SK-MEL-5 (cell line): ENCODE results near the gene ENTREP1. TPM values are rescaled to one million over a fixed set of nuclear protein-coding genes. Genes with fewer than 3 reads are reported as not detected.
"Not testable (repeated sequence)": the region's sequence is repeated elsewhere in the genome, so short reads cannot be mapped to it uniquely, and the experiment has no call there.

Source experiments
- DNase-seq: peaks from one replicate; pipeline ENCODE4 v3.0.0-alpha.2; 2016; ENCODE audit warnings: low read depth, low spot score
- in situ Hi-C: cut with HindIII; loops from 2 replicates; pipeline ENCODE4 v1.10.0; 2016; ENCODE audit warnings: low sequenced_read_pairs, high pct_unique_total_duplicates, low pct_unique_long_range_greater_than_20kb
- polyA plus RNA-seq, 2 experiments: library from polyadenylated mRNA; depleted of rRNA; stranded (reverse); fragments of >200 nt; gene quantifications; 2 replicates each; pipeline ENCODE4 v1.2.3, GENCODE V29; 2015
- total RNA-seq: library from RNA; depleted of rRNA; stranded (reverse); fragments of >200 nt; shearing (Covaris generic); gene quantifications from 2 replicates; pipeline ENCODE4 v1.2.3, GENCODE V29; 2014; rRNA removed

ENTREP1 gene, protein sequence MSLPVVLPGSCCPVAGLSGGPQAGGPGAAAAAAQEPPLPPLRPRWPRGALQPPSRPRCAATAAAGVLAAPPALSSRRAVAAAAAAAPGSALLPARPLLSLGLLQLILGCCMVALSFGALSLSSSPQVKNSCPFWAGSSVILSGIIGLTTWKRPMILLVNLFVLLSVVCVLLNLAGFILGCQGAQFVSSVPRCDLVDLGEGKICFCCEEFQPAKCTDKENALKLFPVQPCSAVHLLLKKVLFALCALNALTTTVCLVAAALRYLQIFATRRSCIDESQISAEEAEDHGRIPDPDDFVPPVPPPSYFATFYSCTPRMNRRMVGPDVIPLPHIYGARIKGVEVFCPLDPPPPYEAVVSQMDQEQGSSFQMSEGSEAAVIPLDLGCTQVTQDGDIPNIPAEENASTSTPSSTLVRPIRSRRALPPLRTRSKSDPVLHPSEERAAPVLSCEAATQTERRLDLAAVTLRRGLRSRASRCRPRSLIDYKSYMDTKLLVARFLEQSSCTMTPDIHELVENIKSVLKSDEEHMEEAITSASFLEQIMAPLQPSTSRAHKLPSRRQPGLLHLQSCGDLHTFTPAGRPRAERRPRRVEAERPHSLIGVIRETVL
- 2.7 and 3.1 TPM in 2 replicates for total RNA-seq
- polyA plus RNA-seq (2015; cell fraction: cytosol; rRNA removed): 6.4 and 7.5 TPM in 2 replicates
- polyA plus RNA-seq (2015; cell fraction: nucleus; rRNA removed): 43.2 and 46.7 TPM in 2 replicates

DNA sequence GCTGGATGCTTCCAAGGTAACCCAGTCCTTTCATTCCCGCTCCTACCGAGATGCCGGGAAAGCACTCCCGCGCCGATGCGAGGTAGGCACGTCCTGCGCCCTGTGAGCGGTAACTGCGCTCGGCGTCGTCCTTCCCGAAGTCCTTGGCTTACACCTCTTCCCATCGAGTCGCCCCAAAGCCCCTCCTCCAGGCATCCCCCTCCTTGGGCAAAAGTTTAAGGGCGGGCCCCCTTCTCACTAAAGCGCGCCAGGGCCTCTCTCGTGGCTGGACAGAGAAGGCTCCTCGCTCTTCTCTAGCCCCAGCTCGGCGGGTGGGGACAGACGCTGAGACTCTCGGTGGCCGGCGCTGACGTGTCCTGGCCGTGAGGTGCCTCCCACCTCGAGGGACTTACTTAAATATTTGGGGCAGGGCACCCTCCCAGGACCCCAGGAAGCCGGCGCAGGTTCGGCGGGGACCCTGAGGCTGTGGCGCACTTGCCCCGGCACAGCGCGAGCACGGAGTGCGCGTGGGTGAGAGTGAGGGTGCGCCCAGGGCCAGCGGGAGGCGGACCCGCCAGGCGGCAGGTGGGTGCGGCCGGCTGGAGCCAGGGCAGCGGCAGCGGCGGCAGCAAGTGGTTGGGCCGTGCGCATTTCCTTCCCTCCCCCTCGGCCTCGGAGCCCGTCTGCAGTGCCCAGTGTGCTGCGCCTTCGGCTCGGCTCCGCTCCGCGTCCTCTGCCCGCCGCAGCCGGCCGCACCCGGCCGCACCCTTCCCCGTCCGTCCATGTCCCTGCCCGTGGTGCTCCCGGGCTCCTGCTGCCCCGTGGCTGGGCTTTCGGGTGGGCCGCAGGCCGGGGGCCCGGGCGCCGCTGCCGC lies at the start of gene ENTREP1:
TSS of gene ENTREP1 (plus strand) at position 667 of the 853 bp plus-strand sequence. CDS start at position 762, 95 bp downstream.
- DNase-seq: peak; percentile 67
- in situ Hi-C loops: loop anchor here (25.0 kb wide), 1 partner anchor 137 kb away; no protein-coding TSS in a partner anchor

DNA sequence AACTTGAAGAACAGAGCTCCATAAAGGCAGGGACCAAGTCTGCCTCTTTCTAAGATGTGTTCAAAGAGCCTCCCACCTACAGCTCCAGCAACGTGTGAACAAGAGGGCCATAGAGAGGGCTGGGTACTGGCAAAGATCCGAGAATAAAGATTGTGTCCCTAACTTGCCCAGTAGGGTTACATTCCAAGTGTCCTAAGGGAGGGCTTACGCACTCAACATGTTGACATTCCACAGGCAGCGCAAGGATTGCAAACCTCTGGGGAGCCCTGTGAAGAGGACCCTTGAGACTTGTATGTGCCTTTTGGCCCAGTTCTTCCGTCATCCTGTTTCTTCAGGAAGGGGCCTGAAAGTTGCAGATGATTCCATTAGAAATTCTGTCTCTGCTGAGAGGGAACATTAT lies 48.2 kb upstream of the ENTREP1 start:
- DNase-seq: no peak
- in situ Hi-C loops: no loop called here

DNA sequence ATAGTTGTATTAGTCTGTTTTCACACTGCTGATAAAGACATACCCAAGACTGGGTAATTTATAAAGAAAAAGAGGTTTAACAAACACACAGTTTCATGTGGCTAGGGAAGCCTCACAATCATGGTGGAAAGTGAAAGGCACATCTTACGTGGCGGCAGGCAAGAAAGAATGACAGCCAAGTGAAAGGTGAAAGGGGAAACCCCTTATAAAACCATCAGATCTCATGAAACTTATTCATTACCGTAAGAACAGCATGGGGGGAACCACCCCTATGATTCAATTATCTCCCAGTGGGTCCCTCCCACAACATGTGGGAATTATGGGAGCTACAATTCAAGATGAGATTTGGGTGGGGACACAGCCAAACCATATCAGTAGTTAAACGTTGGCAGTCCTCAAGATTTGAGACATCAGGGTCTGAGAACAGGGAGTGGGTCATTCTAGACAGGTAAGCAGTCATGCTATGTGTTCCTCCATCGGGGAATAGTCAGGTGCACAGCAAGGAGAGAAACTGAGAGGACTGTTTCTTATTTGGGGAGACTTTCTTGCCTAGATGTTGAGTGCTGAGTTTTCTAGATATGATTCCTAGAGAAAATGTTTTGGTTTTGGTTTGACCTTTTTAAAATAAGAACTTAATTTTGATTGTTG lies 45.8 kb upstream of the ENTREP1 start:
- in situ Hi-C loops: no loop called here
- no peak for DNase-seq

DNA sequence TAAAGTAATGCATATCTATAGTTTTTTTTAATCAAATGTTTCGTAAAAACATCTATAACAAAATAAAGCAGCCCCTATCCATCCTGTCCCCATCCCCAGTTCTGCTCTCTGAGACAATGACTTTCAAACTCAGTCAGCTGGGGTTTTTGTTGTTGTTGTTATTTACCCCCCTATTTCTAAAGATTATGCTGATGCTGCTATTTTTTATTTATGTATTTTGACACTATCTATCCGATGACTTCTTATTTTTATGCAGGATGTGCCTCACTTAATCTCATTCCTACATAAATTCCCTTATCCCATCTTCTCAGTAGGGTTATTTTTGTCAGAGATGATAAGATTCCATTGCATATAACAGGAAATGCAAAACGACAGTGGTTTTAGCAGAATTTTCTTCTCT lies 45.3 kb upstream of the ENTREP1 start:
- in situ Hi-C loops: no loop called here
- DNase-seq: no peak

DNA sequence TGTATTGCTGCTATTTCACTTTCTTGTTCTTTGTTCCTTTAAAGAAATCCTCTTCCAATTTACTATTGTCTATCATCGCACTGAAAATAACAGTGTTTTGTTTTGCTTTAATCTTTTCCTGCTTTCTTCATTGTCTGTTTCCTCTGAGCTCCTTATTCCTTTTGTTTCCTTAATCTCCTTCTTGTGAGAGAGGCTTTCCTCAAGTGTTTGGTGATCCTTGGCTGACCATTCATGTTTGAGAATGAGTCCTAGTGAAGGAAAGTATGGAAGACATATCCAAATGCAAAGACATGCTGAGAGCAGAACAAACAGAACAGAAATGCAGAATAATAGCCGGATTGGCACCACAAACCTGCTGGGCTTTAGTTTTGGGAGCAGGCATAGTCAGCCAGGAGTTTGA lies 42.0 kb upstream of the ENTREP1 start:
- in situ Hi-C loops: no loop called here
- DNase-seq: no peak

DNA sequence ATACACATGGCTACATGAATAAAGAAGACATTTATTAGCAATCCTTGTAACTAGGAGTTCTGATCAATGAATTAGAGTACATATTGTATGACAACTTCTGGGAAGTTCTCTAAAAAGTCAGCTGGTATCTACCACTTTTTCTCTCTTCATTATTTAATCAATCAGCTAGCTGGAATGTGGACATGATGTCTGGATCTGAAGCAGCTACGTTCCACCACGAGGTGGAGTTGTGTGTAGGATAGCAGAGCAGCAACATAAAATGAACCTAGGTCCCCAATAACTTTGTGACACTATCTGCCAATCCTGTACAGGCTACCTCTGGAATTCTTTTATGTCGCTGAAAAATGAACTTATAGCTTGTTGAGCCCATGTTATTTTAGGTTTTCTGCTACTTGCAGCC lies 32.9 kb upstream of the ENTREP1 start:
- peak; percentile 59 for DNase-seq
- in situ Hi-C loops: no loop called here

DNA sequence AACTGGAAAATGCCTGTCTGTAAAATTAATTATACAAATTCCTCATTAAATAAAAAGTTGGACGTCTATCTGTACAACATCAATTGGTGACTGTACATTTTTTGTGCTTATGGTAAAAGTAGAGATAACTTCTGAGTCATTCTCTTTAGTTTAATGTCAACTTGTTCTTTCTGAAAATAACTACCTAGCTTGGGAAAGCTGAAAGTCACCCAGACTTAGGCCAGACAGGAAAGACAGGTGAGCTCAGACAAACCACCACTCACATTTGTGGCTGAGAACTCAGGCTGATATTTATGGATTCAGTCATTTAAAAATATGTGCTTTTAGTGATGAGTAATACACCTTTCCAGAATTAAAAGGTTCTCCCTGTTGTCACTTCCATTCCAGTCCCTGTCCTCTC lies 31.9 kb upstream of the ENTREP1 start:
- DNase-seq: no peak
- in situ Hi-C loops: no loop called here

DNA sequence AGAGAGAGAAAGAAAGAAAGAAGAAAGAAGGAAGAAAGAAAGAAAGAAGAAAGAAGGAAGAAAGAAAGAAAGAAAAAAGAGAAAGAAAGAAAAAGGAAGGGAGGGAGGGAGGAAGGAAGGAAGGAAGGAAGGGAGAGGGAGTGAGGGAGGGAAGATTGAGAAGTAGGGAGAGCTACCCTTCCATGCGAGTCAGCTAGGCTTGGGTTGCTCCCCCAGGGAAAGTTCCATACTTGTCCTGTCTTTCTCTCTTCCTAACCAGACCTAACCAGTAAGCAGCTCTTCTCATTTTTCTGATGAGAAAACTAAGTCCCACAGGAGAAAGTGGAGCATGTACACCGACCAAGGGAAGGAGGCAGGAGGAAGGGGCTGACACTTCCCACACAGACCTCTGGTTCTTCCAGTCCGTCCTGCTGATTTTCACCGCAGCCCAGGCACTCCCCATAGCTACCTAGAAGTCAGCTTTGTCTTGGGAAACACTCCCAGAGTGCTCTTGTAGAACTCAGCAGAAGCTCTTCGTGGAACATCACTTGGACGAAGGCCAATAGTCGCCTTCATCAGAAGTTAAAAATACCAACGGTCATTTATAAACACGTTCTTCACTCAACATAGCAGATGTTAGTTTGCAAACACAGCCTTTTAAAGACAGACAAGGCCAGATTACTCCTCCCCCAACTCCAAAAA lies 29.0 kb upstream of the ENTREP1 start:
- in situ Hi-C loops: no loop called here
- DNase-seq: no peak

DNA sequence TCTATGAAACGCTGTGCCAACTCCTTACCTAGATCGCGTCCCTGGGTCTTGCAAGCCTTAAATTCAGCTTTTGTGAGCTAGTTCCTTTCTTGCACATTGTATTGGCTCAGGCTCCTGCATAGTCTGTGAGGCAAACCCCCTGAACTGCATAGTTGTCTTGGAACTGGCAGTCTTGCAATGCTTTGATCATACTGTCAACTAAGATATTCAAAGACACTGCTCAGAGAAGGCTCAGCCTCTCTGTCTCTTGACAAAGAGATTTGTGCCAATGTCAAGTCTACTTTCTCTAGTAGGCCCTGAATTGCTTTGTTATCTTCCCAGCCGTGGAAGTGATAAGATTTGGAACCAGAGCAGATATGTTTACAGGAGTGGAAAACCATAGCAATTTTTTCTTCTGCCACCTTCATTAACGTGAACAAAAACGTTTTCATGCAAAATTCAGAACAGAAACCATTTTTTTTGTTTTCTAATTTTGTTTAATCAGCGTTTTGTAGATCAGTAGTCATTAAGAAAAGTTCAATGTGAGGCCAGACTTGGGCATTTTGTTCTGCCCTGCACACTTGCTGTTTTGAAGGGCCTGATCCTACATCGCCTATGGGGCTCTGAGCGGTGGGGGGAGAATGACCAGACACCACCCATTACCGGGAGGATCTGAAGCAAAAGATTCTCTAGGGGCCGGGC lies 27.6 kb upstream of the ENTREP1 start:
- no peak for DNase-seq
- in situ Hi-C loops: no loop called here

DNA sequence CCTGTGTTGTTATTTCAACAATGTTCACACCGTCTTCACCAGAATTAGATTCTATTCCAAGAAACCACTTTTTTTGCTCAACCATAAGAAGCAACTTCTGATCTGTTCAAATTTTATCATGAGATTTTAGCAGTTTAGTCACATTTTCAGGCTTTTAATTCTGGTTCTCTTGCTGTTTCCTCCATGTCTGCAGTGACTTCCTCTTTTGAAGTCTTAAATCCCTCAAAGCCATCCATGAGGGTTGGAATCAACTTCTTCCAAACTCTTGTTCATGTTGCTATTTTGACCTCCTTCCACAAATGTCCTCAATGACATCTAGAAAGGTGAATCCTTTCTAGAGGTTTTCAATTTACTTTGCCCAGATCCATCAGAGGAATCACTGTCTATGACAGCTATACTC lies 25.7 kb upstream of the ENTREP1 start:
- DNase-seq: no peak
- in situ Hi-C loops: no loop called here

DNA sequence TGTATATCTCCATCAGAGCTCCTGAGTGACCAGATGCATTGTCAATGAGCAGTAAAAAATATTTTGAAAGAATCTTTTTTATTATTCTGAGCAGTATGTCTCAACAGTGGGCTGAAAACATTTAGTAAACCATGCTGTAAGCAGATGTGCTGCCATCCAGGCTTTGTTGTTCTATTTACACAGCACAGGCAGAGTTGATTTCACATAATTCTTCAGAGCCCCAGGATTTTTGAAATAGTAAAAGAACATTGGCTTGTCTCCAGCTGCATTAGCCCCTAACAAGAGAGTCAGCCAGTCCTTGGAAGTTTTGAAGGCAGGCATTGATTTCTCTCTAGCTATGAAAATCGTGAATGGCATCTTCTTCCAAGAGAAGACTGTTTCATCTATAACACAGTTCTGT lies 25.2 kb upstream of the ENTREP1 start:
- in situ Hi-C loops: no loop called here

DNA sequence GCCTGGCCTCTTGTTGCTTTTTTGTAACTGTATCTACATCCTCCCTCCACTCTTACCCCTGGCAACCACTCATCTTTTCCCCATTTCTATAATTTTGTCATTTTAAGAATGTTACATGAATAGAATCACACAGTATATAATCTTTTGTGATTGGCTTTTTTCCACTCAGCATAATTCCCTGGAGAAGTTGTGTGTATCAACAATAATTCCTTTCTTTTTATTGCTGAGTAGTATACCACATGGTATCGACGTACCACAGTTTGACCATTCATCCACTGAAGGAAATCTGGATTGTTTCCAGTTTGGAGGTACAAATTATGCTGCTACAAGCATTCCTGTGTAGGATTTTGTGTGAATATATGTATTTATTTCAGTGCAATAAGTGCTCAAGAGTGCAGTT lies 21.7 kb upstream of the ENTREP1 start:
- in situ Hi-C loops: no loop called here
- DNase-seq: peak; percentile 91

More for the DNA sequence above, 25.2 kb upstream of the ENTREP1 start:
- no peak for DNase-seq

DNA sequence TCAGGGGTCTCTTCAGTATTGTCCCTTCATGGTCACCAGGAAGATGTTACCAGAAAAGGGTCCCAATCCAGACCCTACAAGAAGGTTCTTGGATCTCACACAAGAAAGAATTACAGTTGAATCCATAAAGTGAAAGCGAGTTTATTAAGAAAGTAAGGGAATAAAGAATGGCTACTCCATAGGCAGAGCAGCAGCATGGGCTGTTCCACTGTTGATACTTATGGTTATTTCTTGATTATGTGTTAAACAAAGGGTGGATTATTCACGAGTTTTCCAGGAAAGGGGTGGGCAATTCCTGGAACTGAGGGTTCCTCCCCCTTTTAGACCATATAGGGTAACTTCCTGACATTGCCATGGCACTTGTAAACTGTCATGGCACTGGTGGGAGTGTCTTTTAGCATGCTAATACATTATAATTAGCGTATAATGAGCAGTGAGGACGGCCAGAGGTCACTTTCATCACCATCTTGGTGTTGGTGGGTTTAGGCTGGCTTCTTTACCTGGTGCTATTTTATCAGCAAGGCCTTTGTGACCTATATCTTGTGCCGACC lies 18.0 kb upstream of the ENTREP1 start:
- DNase-seq, in situ Hi-C loops: not testable (repeated sequence)

DNA sequence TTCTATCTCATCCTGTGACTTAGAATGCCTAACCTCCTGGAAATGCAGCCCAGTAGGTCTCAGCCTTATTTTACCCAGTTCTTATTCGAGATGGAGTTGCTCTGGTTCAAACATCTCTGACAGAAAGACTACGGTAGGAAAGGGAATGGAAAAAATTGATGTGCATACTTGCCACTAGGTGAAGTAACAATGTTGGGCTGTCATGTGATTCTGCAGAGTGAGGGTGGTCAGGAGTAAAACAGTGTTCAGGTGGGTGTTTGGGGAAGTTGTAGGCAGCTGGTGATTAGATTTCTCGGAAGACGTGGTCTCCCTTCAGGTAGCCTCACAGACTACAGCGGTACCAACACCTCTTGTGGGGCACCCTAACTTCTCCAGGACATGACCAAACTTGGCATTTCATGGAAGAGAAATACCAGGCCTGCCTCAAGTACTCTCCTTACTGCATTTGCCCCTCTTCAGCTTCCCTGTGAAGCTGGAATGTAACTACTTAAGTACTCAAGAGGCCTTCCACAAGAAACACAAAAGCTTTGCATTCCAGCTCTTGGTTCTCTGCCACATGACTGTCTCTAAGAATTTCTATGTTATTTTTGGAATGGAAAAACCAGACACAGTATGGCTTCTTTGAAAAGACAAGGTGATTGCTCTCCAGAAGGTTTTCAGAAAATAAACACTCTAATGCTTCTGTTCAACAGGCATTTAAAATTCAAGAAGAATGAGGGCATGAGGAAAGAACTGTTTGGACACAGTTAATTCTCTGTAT lies 17.4 kb upstream of the ENTREP1 start:
- DNase-seq: peak; percentile 42
- in situ Hi-C loops: no loop called here

DNA sequence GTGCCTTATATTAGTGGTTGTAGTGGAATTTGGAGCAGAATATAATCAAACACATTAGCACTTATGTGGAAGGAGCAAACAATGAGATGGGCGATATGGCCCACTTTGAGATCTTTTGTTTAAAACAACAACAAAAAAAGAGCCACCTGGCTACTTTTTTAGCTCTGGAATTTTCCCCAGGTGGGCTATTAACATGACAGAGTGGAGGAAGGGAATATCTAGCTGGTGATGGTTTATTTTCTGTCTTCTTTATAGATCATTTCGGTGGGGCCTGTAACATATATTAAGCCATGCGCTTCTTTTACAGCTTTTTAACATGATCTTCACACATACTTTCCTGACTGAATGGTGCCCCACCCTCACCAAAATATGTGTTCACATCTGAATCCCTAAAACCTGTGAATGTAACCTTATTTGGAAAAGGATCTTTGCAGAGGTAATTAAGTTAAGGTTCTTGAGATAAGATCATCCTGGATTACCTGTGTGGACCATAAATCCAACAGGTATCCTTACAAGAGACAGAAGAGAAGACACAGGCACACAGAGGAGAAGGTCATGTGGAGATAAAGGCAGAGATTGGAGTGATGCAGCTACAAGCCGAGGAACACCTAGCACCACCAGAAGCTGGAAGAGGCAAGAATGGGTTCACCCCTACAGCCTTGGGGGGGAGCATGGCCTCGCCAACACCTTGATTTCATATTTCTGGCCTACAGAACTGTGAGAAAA lies 16.6 kb upstream of the ENTREP1 start:
- in situ Hi-C loops: no loop called here
- DNase-seq: no peak
